Activated naive CD8-positive, alpha-beta T cell treated with anti-CD3 and anti-CD28 coated beads, Interleukin-2, amount 10 ng/mL, durations not matched to agents 7 days and 5 days (primary cell): ENCODE measurements around the gene TNIP1. TPM values are rescaled to one million over a fixed set of nuclear protein-coding genes. Genes with fewer than 3 reads are reported as not detected.

Experiments
- ATAC-seq: fragments of 150-1000 bp; cut with Tn5 transposase; one replicate; pipeline ENCODE4 v1.10.0; 2021; ENCODE audit warnings: low read depth, moderate library complexity
- POLR2A ChIA-PET: fragments of 350-600 bp; sonication (Branson Sonifier 250); formaldehyde crosslinking; loops from one replicate; lab custom pipeline; 2021; ENCODE audit warnings: antibody characterized with exemption; lab: Charles Lee
- DNase-seq: peaks from one replicate; pipeline ENCODE4 v3.0.0; 2021
- H3K27ac Mint-ChIP-seq: one replicate; pipeline ENCODE4 v1.8.0; 2022; ENCODE audit warnings: mild to moderate bottlenecking, mixed read lengths
- H3K27me3 Mint-ChIP-seq: one replicate; pipeline ENCODE4 v1.8.0; 2022; ENCODE audit warnings: mild to moderate bottlenecking, moderate library complexity, mixed read lengths
- H3K36me3 Mint-ChIP-seq: one replicate; pipeline ENCODE4 v1.8.0; 2021; ENCODE audit warnings: mild to moderate bottlenecking, mixed read lengths
- H3K4me1 Mint-ChIP-seq: one replicate; pipeline ENCODE4 v1.8.0; 2021; ENCODE audit warnings: mixed read lengths
- H3K4me3 Mint-ChIP-seq: one replicate; pipeline ENCODE4 v1.8.0; 2022; ENCODE audit warnings: mild to moderate bottlenecking, moderate library complexity, mixed read lengths
- H3K9me3 Mint-ChIP-seq: one replicate; pipeline ENCODE4 v1.8.0; 2021; ENCODE audit warnings: mixed read lengths
- total RNA-seq, 2 experiments: library from RNA; stranded (reverse); gene quantifications; one replicate each; pipeline ENCODE4 v1.2.3, GENCODE V29; 2021

The TNIP1 gene
- total RNA-seq, 2 experiments from 2014 or later, result 172 to 176 TPM

DNA sequence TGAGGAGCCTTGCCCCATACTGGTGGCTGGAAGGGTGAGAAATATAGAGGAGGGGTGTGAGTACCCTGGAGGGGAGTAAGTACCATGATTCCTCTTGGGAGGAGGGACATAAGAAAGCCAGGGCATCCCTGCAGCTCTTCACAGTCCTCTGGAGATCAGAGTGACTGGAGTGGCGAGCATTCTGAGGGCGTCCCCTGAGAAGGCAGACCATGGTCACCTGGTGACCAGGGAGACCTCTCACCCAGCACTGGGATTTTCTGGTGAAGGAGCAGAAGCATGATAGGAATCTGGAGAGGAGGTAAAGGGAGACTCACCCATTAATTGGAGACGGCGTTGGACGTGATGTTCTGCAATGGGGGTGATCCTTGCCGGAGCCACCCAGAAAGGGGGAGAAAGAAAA is 88.1 kb downstream of the TNIP1 start:
- no peak overlapping the region for H3K4me3 Mint-ChIP-seq
- peaks cover 9% of the 10 kb centered on the region for H3K9me3 Mint-ChIP-seq
- POLR2A ChIA-PET, result no interaction called here
- no peaks in the 10 kb centered on the region for H3K27me3 Mint-ChIP-seq
- ATAC-seq, result no peak
- H3K4me1 Mint-ChIP-seq, result no peaks in the 10 kb centered on the region
- H3K36me3 Mint-ChIP-seq, result peaks cover 4% of the 10 kb centered on the region
- DNase-seq, result no peak
- no peak overlapping the region for H3K27ac Mint-ChIP-seq

- POLR2A ChIA-PET, result no interaction called here
- no peak overlapping the region for H3K4me3 Mint-ChIP-seq
- ATAC-seq, result no peak
- H3K4me1 Mint-ChIP-seq, result no peaks in the 10 kb centered on the region
- DNase-seq, result no peak
- peaks cover 8% of the 10 kb centered on the region for H3K9me3 Mint-ChIP-seq
- no peaks in the 10 kb centered on the region for H3K27me3 Mint-ChIP-seq
- H3K36me3 Mint-ChIP-seq, result peaks cover 4% of the 10 kb centered on the region
- H3K27ac Mint-ChIP-seq, result no peak overlapping the region
Observed at GRCh38 chr5:150989695-150990094, 91.1 kb downstream of the TNIP1 start.

DNA sequence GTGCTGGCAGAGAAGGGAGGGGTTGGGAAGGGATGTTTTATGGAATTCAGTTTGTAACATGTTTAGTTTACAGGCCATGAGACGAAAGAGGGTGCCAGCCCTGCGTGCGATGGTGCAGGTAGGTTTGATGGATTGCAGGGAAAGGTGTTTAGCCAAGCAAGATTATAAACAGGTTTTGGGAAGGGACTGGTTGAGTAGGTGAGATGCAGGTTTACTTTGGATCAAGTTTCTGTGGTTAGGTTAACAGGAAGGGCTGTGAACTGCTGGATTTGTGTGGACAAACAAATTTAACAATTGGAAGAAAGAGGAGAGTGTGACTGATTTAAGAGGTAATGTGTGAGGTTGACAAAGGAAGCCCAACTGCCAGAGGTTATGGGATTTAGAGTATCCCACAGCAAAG is 93.1 kb downstream of the TNIP1 start:
- POLR2A ChIA-PET, result no interaction called here
- ATAC-seq (no peak), DNase-seq (no peak)
- H3K9me3 Mint-ChIP-seq, result peaks cover 10% of the 10 kb centered on the region
- no peak overlapping the region for H3K27ac Mint-ChIP-seq
- peaks cover 4% of the 10 kb centered on the region for H3K36me3 Mint-ChIP-seq
- H3K4me3 Mint-ChIP-seq, result no peak overlapping the region
- H3K4me1 Mint-ChIP-seq, result no peaks in the 10 kb centered on the region
- no peaks in the 10 kb centered on the region for H3K27me3 Mint-ChIP-seq

Other genes with a start within 250 kb of the TNIP1 start
- 1 to 10 TPM; 4.4 to 4.6 TPM for gene IRGM, start 234.5 kb downstream of the TNIP1 start, total RNA-seq
- gene ZNF300, start 176.1 kb downstream of the TNIP1 start, total RNA-seq, result 1 to 10 TPM; 1.1 to 1.5 TPM
- not detected for gene GPX3, start 60.4 kb downstream of the TNIP1 start, total RNA-seq
- gene ANXA6, start 76.7 kb upstream of the TNIP1 start, total RNA-seq, result 100 to 1,000 TPM; 518 to 538 TPM
- 100 to 1,000 TPM; 108 to 110 TPM for gene CCDC69, start 143.1 kb upstream of the TNIP1 start, total RNA-seq
- 10 to 100 TPM; 19.3 to 20.6 TPM for gene GM2A, start 172.2 kb upstream of the TNIP1 start, total RNA-seq
- gene SLC36A3, start 222.7 kb upstream of the TNIP1 start, total RNA-seq, result not detected